HL-60 (cell line): ENCODE data around the gene CALM1.

Source experiments
- DNase-seq, 2 experiments: peaks; one replicate each; pipeline ENCODE4 v3.0.0-alpha.2; 2010 to 2020; ENCODE audit warnings: low read depth in 1 of 2, low spot score in 1 of 2
- H3K27ac ChIP-seq: fragments of 250-450 bp; sonication (Bioruptor Pico); replicated peaks from 2 replicates; pipeline ENCODE4 v1.5.1; 2020; ENCODE audit warnings: mild to moderate bottlenecking, moderate library complexity
- H3K27me3 ChIP-seq: fragments of 250-450 bp; sonication (Bioruptor Pico); 2 replicates; pipeline ENCODE4 v1.5.1; 2021; ENCODE audit warnings: mild to moderate bottlenecking, moderate library complexity; ENCODE audit not compliant: insufficient read depth, poor library complexity, severe bottlenecking
- H3K4me3 ChIP-seq: replicated peaks from 2 replicates; pipeline ENCODE4 v1.5.1; 2011; ENCODE audit warnings: mild to moderate bottlenecking, control low read depth, low read length; ENCODE audit not compliant: insufficient read depth
- GABPA ChIP-seq: IDR thresholded peaks from 2 replicates; pipeline ENCODE4 v1.6.1; 2012; ENCODE audit warnings: low read depth
- POLR2AphosphoS5 ChIP-seq: IDR thresholded peaks from 2 replicates; pipeline ENCODE4 v1.6.1; 2012; ENCODE audit warnings: low read depth
- SPI1 ChIP-seq: IDR thresholded peaks from 2 replicates; pipeline ENCODE4 v1.6.1; 2012; ENCODE audit warnings: low read depth, mild to moderate bottlenecking, borderline replicate concordance
- TF ChIP-seq, protein P1 (sequence below): IDR thresholded peaks from one replicate; pipeline ENCODE4 v1.5.1; 2011; ENCODE audit warnings: low read length, control low read depth, inconsistent platforms; ENCODE audit not compliant: insufficient read depth
- TF ChIP-seq, protein P2 (sequence below): IDR thresholded peaks from 2 replicates; pipeline ENCODE4 v1.6.1; 2012; ENCODE audit warnings: low read depth; ENCODE audit not compliant: insufficient replicate concordance

The CALM1 gene

GRCh38 chr14:90405755-90406154 is 8.9 kb downstream of the CALM1 start:
- TF ChIP-seq GABPA (no peak), POLR2AphosphoS5 (no peak), SPI1 (no peak)
- TF ChIP-seq, protein P1, sequence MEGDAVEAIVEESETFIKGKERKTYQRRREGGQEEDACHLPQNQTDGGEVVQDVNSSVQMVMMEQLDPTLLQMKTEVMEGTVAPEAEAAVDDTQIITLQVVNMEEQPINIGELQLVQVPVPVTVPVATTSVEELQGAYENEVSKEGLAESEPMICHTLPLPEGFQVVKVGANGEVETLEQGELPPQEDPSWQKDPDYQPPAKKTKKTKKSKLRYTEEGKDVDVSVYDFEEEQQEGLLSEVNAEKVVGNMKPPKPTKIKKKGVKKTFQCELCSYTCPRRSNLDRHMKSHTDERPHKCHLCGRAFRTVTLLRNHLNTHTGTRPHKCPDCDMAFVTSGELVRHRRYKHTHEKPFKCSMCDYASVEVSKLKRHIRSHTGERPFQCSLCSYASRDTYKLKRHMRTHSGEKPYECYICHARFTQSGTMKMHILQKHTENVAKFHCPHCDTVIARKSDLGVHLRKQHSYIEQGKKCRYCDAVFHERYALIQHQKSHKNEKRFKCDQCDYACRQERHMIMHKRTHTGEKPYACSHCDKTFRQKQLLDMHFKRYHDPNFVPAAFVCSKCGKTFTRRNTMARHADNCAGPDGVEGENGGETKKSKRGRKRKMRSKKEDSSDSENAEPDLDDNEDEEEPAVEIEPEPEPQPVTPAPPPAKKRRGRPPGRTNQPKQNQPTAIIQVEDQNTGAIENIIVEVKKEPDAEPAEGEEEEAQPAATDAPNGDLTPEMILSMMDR = no peak
- TF ChIP-seq, protein P2, sequence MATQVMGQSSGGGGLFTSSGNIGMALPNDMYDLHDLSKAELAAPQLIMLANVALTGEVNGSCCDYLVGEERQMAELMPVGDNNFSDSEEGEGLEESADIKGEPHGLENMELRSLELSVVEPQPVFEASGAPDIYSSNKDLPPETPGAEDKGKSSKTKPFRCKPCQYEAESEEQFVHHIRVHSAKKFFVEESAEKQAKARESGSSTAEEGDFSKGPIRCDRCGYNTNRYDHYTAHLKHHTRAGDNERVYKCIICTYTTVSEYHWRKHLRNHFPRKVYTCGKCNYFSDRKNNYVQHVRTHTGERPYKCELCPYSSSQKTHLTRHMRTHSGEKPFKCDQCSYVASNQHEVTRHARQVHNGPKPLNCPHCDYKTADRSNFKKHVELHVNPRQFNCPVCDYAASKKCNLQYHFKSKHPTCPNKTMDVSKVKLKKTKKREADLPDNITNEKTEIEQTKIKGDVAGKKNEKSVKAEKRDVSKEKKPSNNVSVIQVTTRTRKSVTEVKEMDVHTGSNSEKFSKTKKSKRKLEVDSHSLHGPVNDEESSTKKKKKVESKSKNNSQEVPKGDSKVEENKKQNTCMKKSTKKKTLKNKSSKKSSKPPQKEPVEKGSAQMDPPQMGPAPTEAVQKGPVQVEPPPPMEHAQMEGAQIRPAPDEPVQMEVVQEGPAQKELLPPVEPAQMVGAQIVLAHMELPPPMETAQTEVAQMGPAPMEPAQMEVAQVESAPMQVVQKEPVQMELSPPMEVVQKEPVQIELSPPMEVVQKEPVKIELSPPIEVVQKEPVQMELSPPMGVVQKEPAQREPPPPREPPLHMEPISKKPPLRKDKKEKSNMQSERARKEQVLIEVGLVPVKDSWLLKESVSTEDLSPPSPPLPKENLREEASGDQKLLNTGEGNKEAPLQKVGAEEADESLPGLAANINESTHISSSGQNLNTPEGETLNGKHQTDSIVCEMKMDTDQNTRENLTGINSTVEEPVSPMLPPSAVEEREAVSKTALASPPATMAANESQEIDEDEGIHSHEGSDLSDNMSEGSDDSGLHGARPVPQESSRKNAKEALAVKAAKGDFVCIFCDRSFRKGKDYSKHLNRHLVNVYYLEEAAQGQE = no peak
- H3K27ac ChIP-seq = no peak overlapping the region
- H3K4me3 ChIP-seq = no peak overlapping the region
- DNase-seq = no peak
- no peaks in the 10 kb centered on the region for H3K27me3 ChIP-seq

GRCh38 chr14:90406384-90406798 is 9.6 kb downstream of the CALM1 start:
- TF ChIP-seq POLR2AphosphoS5 = peak; percentile 38; the same call in 1 of the 2 replicates
- TF ChIP-seq, protein P1 = no peak
- Histone ChIP-seq H3K27ac (no peak overlapping the region), H3K4me3 (no peak overlapping the region), H3K27me3 (no peaks in the 10 kb centered on the region)
- no peak for DNase-seq

GRCh38 chr14:90407230-90407629 is 10.4 kb downstream of the CALM1 start:
- Histone ChIP-seq H3K27me3 (no peaks in the 10 kb centered on the region), H3K27ac (no peak overlapping the region), H3K4me3 (no peak overlapping the region)
- DNase-seq = no peak
- TF ChIP-seq SPI1 (no peak), GABPA (no peak), POLR2AphosphoS5 (no peak)
- TF ChIP-seq, protein P1 = no peak
- TF ChIP-seq, protein P2 = no peak

DNA sequence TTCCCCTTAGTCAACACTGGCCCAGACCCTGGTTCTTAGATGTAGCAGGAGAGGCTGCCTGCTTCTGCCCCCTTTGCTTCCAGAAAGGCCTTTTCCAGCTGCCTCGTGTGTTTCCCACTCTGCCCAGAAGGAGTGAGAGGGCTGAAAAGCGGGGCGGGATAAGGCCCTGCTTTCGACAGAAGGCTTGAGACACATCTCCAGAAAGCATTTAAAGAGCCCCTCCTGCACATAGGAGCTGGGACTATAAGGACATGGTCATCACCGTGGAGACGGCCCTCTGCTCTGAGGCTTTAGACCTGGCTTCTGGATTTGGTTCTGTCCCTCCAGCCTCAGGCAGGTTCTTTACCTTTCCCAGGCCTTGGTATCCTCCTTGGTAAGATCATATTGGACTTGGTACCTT is 11.9 kb downstream of the CALM1 start:
- Histone ChIP-seq H3K27ac (no peak overlapping the region), H3K27me3 (no peaks in the 10 kb centered on the region), H3K4me3 (no peak overlapping the region)
- DNase-seq = no peak
- TF ChIP-seq SPI1 (no peak), POLR2AphosphoS5 (0 out of 2 replicates have a peak, but pooled peaks have one; percentile 27), GABPA (no peak)
- TF ChIP-seq, protein P1 = no peak
- TF ChIP-seq, protein P2 = no peak
